Suppressor macrophage (primary cell): Measurements from ENCODE around the gene TIMM23B.
A peak's percentile ranks its signal among the peaks of the same experiment; 100 is the strongest.
"Not testable (repeated sequence)": the region's sequence is repeated elsewhere in the genome, so short reads cannot be mapped to it uniquely, and the experiment has no call there.

ENCODE experiments used
- DNase-seq, 4 experiments: peaks; one replicate each; pipeline ENCODE4 v3.0.0-alpha.2; 2020 to 2022
- total RNA-seq, 17 experiments: gene quantifications; one replicate each; lab custom pipeline; 2026; ENCODE audit warnings: mixed read lengths in 6 of 17, inconsistent platforms in 3 of 17; lab: John Stamatoyannopoulos, UW

Gene TIMM23B
- total RNA-seq, result 1.2 to 3.6 (median 2.4) reads per million in 17 experiments

- peak; percentile 88 to 93 (median 90) for DNase-seq
Observed at GRCh38 chr10:49941447-49942338, at the start of gene TIMM23B, which contains the start of gene PARG. Gene TIMM23B, plus strand, starts transcription at chr10:49942053. Its CDS starts 142 bp downstream, at chr10:49942195. Gene PARG, minus strand, starts transcription at chr10:49942027. Its CDS starts 302 bp downstream, at chr10:49941725.

- DNase-seq, result not testable (repeated sequence)
Observed at GRCh38 chr10:49899999-49900398, 41.9 kb upstream of the TIMM23B start.

GRCh38 chr10:49900406-49900805, 41.4 kb upstream of the TIMM23B start:
- not testable (repeated sequence) for DNase-seq

GRCh38 chr10:49903829-49904228, 38.0 kb upstream of the TIMM23B start:
- not testable (repeated sequence) for DNase-seq

- not testable (repeated sequence) for DNase-seq
Observed at GRCh38 chr10:49908290-49909080, 33.4 kb upstream of the TIMM23B start.

GRCh38 chr10:49910295-49910694, 31.6 kb upstream of the TIMM23B start:
- not testable (repeated sequence) for DNase-seq

- not testable (repeated sequence) for DNase-seq
Observed at GRCh38 chr10:49916451-49916850, 25.4 kb upstream of the TIMM23B start.

GRCh38 chr10:49917927-49918326, 23.9 kb upstream of the TIMM23B start:
- not testable (repeated sequence) for DNase-seq

GRCh38 chr10:49922041-49922440, 19.8 kb upstream of the TIMM23B start:
- DNase-seq, result not testable (repeated sequence)

- not testable (repeated sequence) for DNase-seq
Observed at GRCh38 chr10:49923572-49923971, 18.3 kb upstream of the TIMM23B start.

GRCh38 chr10:49931276-49931675, 10.6 kb upstream of the TIMM23B start:
- DNase-seq, result peak in 1 of 4 experiments; percentile 6

- DNase-seq, result not testable (repeated sequence)
Observed at GRCh38 chr10:49931959-49932728, 9.7 kb upstream of the TIMM23B start.

GRCh38 chr10:49942339-49942705, 469 bp downstream of the TIMM23B start:
- peak in 3 of 4 experiments; percentile 1 to 8 (median 6) for DNase-seq

GRCh38 chr10:49943607-49944006, 1.8 kb downstream of the TIMM23B start:
- not testable (repeated sequence) for DNase-seq

GRCh38 chr10:49948142-49948541, 6.3 kb downstream of the TIMM23B start:
- not testable (repeated sequence) for DNase-seq

GRCh38 chr10:49948737-49949136, 6.9 kb downstream of the TIMM23B start:
- DNase-seq, result not testable (repeated sequence)

GRCh38 chr10:49952006-49952405, 10.2 kb downstream of the TIMM23B start:
- not testable (repeated sequence) for DNase-seq

- DNase-seq, result not testable (repeated sequence)
Observed at GRCh38 chr10:49953122-49953521, 11.3 kb downstream of the TIMM23B start.

- not testable (repeated sequence) for DNase-seq
Observed at GRCh38 chr10:49970331-49970857, 28.5 kb downstream of the TIMM23B start.

GRCh38 chr10:49971466-49971865, 29.6 kb downstream of the TIMM23B start:
- DNase-seq, result not testable (repeated sequence)

GRCh38 chr10:49972094-49972493, 30.2 kb downstream of the TIMM23B start:
- not testable (repeated sequence) for DNase-seq

GRCh38 chr10:49977756-49978155, 35.9 kb downstream of the TIMM23B start:
- DNase-seq, result not testable (repeated sequence)
